Measurements from ENCODE around the gene COBL. TPM values are rescaled to one million over a fixed set of nuclear protein-coding genes. Genes with fewer than 3 reads are reported as not detected.

COBL gene
- total and polyA plus RNA-seq, 2 of the 4 experiments (the other 2 are of a cell fraction), result under 0.01 TPM; not detected in 1

DNA sequence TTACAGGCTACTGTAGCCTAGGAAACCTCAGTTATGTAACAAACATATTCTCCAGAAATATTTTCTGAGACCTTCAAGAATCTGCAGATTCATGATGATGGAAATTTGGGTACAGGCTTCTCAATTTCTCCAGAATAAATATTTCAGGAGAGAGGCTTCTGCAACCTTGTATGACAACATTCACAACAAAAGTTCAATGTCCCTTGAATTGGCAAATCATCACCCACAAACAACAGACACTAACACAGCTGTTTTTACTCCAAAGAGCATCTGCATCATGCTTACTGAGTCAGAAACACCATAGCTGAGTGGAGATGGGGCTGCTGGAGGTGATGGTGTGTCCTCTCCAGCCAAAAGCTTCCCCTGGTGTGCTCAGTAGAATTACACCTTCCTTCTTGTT is 9.3 kb upstream of the COBL start:
- H4K91ac ChIP-seq (ENCODE audit: insufficient read depth, low read depth, low read length), result no peak overlapping the region
- no TSS peak for BruUV-seq (replicated peaks)
- in situ Hi-C loops (cut with MboI; ENCODE audit: low sequenced_read_pairs), result no loop called here
- intact Hi-C loops (cut with micrococcal nuclease), result no loop called here
- H3K27ac ChIP-seq (ENCODE audit: insufficient read depth, low read length), result no peak overlapping the region
- no peak overlapping the region for H3K4ac ChIP-seq (ENCODE audit: low read depth, low read length)
- no peak overlapping the region for H3K14ac ChIP-seq (replicated peaks; ENCODE audit: low read depth, low read length)
- dilution Hi-C loops (cut with HindIII; ENCODE audit: low sequenced_read_pairs, unreplicated experiment), result no loop called here
- POLR2A ChIA-PET (ENCODE audit: unreplicated experiment), result no interaction called here
- no peak overlapping the region for H2AK9ac ChIP-seq (replicated peaks; ENCODE audit: low read depth, low read length, poor library complexity)
- H3K9ac ChIP-seq (ENCODE audit: low read depth, low read length), result no peak overlapping the region
- no peak for ATAC-seq (ENCODE audit: low read depth)
- H3K4me2 ChIP-seq (ENCODE audit: low read depth, low read length), result no peak overlapping the region
- no peak overlapping the region for H2BK20ac ChIP-seq (ENCODE audit: low read depth, low read length)
- TF ChIP-seq CHD1 (IDR thresholded peaks at IDR 0.05; ENCODE audit: low read depth, low read length), result no peak
- TF ChIP-seq, protein P1, sequence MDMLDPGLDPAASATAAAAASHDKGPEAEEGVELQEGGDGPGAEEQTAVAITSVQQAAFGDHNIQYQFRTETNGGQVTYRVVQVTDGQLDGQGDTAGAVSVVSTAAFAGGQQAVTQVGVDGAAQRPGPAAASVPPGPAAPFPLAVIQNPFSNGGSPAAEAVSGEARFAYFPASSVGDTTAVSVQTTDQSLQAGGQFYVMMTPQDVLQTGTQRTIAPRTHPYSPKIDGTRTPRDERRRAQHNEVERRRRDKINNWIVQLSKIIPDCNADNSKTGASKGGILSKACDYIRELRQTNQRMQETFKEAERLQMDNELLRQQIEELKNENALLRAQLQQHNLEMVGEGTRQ (IDR thresholded peaks at IDR 0.05; ENCODE audit: low read depth, low read length), result no peak
- no peak for TF ChIP-seq RAD21 (IDR thresholded peaks at IDR 0.05; ENCODE audit: low read length)
- no peak for TF ChIP-seq NFE2L2 (IDR thresholded peaks at IDR 0.05; ENCODE audit: low read depth, low read length)
- TF ChIP-seq, protein P2, sequence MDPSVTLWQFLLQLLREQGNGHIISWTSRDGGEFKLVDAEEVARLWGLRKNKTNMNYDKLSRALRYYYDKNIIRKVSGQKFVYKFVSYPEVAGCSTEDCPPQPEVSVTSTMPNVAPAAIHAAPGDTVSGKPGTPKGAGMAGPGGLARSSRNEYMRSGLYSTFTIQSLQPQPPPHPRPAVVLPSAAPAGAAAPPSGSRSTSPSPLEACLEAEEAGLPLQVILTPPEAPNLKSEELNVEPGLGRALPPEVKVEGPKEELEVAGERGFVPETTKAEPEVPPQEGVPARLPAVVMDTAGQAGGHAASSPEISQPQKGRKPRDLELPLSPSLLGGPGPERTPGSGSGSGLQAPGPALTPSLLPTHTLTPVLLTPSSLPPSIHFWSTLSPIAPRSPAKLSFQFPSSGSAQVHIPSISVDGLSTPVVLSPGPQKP (IDR thresholded peaks at IDR 0.05; ENCODE audit: borderline replicate concordance, low read depth, low read length), result no peak
- no peak for TF ChIP-seq FOS (IDR thresholded peaks at IDR 0.05; ENCODE audit: low read depth, low read length)
- no peak for TF ChIP-seq MXI1 (IDR thresholded peaks at IDR 0.05; ENCODE audit: borderline replicate concordance, low read depth, low read length)
- TF ChIP-seq POLR2A (IDR thresholded peaks at IDR 0.05; ENCODE audit: low read depth, low read length), result no peak
- TF ChIP-seq RCOR1 (IDR thresholded peaks at IDR 0.05; ENCODE audit: insufficient replicate concordance, low read length), result no peak
- TF ChIP-seq MAFK (IDR thresholded peaks at IDR 0.05; ENCODE audit: low read depth, low read length), result no peak
- TF ChIP-seq, protein P3, sequence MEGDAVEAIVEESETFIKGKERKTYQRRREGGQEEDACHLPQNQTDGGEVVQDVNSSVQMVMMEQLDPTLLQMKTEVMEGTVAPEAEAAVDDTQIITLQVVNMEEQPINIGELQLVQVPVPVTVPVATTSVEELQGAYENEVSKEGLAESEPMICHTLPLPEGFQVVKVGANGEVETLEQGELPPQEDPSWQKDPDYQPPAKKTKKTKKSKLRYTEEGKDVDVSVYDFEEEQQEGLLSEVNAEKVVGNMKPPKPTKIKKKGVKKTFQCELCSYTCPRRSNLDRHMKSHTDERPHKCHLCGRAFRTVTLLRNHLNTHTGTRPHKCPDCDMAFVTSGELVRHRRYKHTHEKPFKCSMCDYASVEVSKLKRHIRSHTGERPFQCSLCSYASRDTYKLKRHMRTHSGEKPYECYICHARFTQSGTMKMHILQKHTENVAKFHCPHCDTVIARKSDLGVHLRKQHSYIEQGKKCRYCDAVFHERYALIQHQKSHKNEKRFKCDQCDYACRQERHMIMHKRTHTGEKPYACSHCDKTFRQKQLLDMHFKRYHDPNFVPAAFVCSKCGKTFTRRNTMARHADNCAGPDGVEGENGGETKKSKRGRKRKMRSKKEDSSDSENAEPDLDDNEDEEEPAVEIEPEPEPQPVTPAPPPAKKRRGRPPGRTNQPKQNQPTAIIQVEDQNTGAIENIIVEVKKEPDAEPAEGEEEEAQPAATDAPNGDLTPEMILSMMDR (conservative IDR thresholded peaks at IDR 0.05; ENCODE audit: low read depth, low read length), result no peak
- TF ChIP-seq BHLHE40 (IDR thresholded peaks at IDR 0.05; ENCODE audit: low read depth, low read length), result no peak
- TF ChIP-seq CEBPB (IDR thresholded peaks at IDR 0.05; ENCODE audit: low read depth, low read length), result no peak
- TF ChIP-seq SMC3 (IDR thresholded peaks at IDR 0.05; ENCODE audit: low read depth, low read length), result no peak
- no peak for TF ChIP-seq MAZ (IDR thresholded peaks at IDR 0.05; ENCODE audit: borderline replicate concordance, low read depth, low read length)
- H2BK5ac ChIP-seq (ENCODE audit: low read depth, low read length, poor library complexity, severe bottlenecking), result no peak overlapping the region
- no peaks in the 10 kb centered on the region for H3K9me1 ChIP-seq (ENCODE audit: insufficient read depth, low read length)
- H4K20me1 ChIP-seq (ENCODE audit: insufficient read depth, low read length), result no peaks in the 10 kb centered on the region
- H4K8ac ChIP-seq (ENCODE audit: low read depth in 2 of 2, low read length in 2 of 2), result no peak overlapping the region
- no peak overlapping the region for H2BK120ac ChIP-seq (ENCODE audit: low read depth, low read length)
- H4K5ac ChIP-seq (ENCODE audit: low read depth, low read length), result no peak overlapping the region
- no peaks in the 10 kb centered on the region for H3K9me3 ChIP-seq (ENCODE audit: control insufficient read depth, insufficient read depth, low read length)
- H2AFZ ChIP-seq (replicated peaks; ENCODE audit: low read length, poor library complexity), result no peak overlapping the region
- H3K27me3 ChIP-seq (ENCODE audit: control insufficient read depth, insufficient read depth, low read length), result no peaks in the 10 kb centered on the region
- H3K79me1 ChIP-seq (ENCODE audit: low read depth in 1 of 2, low read length in 2 of 2), result no peaks in the 10 kb centered on the region
- H3K36me3 ChIP-seq (ENCODE audit: control insufficient read depth, insufficient read depth, low read length), result no peaks in the 10 kb centered on the region
- no peaks in the 10 kb centered on the region for H3K4me1 ChIP-seq (ENCODE audit: control insufficient read depth, insufficient read depth, low read length)
- no peak overlapping the region for H2AK5ac ChIP-seq (ENCODE audit: low read depth, low read length)
- no peak overlapping the region for H3K56ac ChIP-seq (ENCODE audit: extremely low read depth, insufficient read depth, low read length)
- no peak for DNase-seq
- H3K23ac ChIP-seq (ENCODE audit: low read depth, low read length), result no peak overlapping the region
- CTCF ChIA-PET, result no interaction called here
- H2BK15ac ChIP-seq (ENCODE audit: low read depth, low read length), result no peak overlapping the region
- no peak overlapping the region for H3K18ac ChIP-seq (ENCODE audit: low read depth, low read length)
- H3K4me3 ChIP-seq (ENCODE audit: insufficient read depth, low read depth, low read length), result no peak overlapping the region

All from IMR-90 (cell line).